Duodenal mucosa (tissue), 2 donors: Measurements from ENCODE around the gene MERTK.
"Not testable (repeated sequence)": the region's sequence is repeated elsewhere in the genome, so short reads cannot be mapped to it uniquely, and the experiment has no call there.

ENCODE experiments used
- H3K27ac ChIP-seq: one replicate; pipeline ENCODE4 v1.7.0; 2013; ENCODE audit warnings: low read depth, low read length
- H3K27me3 ChIP-seq, 2 donors: one replicate each; pipeline ENCODE4 v1.7.0; 2013; ENCODE audit warnings: low read length in 2 of 2, control low read depth in 1 of 2; ENCODE audit not compliant: insufficient read depth in 2 of 2, control insufficient read depth in 1 of 2
- H3K36me3 ChIP-seq, 2 donors: one replicate each; pipeline ENCODE4 v1.7.0; 2013; ENCODE audit warnings: low read length in 2 of 2, control low read depth in 1 of 2; ENCODE audit not compliant: insufficient read depth in 2 of 2, control insufficient read depth in 1 of 2
- H3K4me1 ChIP-seq, 2 donors: one replicate each; pipeline ENCODE4 v1.7.0; 2013; ENCODE audit warnings: low read length in 2 of 2, control low read depth in 1 of 2; ENCODE audit not compliant: insufficient read depth in 2 of 2, control insufficient read depth in 1 of 2
- H3K4me3 ChIP-seq, 2 donors: one replicate each; pipeline ENCODE4 v1.7.0; 2013; ENCODE audit warnings: low read length in 2 of 2, low read depth in 1 of 2
- H3K9ac ChIP-seq, 2 donors: one replicate each; pipeline ENCODE4 v1.7.0; 2013; ENCODE audit warnings: low read length in 2 of 2, low read depth in 1 of 2
- H3K9me3 ChIP-seq, 2 donors: one replicate each; pipeline ENCODE4 v1.7.0; 2013; ENCODE audit warnings: low read length in 2 of 2, control low read depth in 1 of 2; ENCODE audit not compliant: control insufficient read depth in 1 of 2

The MERTK gene

GRCh38 chr2:111897924-111898702 is at the start of gene MERTK:
TSS of gene MERTK (plus strand) at chr2:111898607. CDS start at chr2:111898736, 129 bp downstream.
- peaks cover 16 to 19% of the 10 kb centered on the region in 2 donors for H3K4me1 ChIP-seq
- peak within 1 kb of the TSS; percentile 62 for H3K27ac ChIP-seq
- no peaks in the 10 kb centered on the region for H3K27me3 ChIP-seq
- H3K36me3 ChIP-seq: no peaks in the 10 kb centered on the region
- H3K9ac ChIP-seq: peak within 1 kb of the TSS; percentile 63 to 70
- peak within 1 kb of the TSS; percentile 77 to 87 for H3K4me3 ChIP-seq
- no peaks in the 10 kb centered on the region for H3K9me3 ChIP-seq

GRCh38 chr2:111850646-111851045 is 47.8 kb upstream of the MERTK start:
- H3K27me3 ChIP-seq, H3K36me3 ChIP-seq, H3K4me3 ChIP-seq, H3K4me1 ChIP-seq, H3K27ac ChIP-seq, H3K9ac ChIP-seq, H3K9me3 ChIP-seq: not testable (repeated sequence)

- not testable (repeated sequence) for H3K4me3 ChIP-seq, H3K9me3 ChIP-seq, H3K9ac ChIP-seq, H3K4me1 ChIP-seq, H3K27me3 ChIP-seq, H3K36me3 ChIP-seq, H3K27ac ChIP-seq
Observed at GRCh38 chr2:111852544-111852943, 45.9 kb upstream of the MERTK start.

DNA sequence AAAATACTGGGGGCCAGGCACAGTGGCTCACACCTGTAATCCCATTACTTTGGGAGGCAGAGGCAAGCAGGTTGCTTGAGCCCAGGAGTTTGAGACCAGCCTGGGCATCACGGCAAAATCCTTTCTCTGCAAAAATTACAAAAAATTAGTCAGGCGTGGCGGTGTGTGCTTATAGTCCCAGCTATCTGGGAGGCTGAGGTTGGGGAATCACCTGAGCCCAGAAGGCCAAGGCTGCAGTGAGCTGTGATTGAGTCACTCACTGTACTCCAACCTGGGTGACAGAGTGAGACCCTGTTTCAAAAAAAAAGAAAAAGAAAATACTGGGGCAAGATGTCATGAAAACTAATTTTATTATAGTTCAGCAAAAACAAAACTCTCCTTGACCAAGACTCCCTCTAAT is 38.4 kb upstream of the MERTK start:
- H3K27ac ChIP-seq, H3K27me3 ChIP-seq, H3K4me3 ChIP-seq, H3K9ac ChIP-seq, H3K9me3 ChIP-seq, H3K4me1 ChIP-seq: not testable (repeated sequence)
- H3K36me3 ChIP-seq: peaks cover 0 to 10% of the 10 kb centered on the region in 2 donors

DNA sequence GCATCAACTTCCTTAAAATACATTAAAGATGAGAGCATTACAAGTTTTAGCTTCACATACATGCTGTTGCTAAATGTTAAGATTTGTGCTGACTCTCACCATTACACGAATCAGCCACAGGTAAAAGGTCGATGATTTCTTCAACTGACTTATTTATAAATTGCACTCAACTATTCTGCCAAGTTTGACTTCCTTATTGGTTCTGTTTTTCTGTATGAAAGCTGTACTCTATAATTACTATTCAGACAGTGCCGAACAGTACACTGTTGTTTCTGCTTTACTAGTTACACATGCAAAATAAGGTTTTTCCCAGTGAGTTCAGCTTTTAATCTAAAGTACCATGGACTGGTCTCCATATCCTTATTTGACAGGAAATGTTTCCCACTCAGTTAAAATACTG is 33.3 kb upstream of the MERTK start:
- H3K4me1 ChIP-seq, H3K9me3 ChIP-seq, H3K36me3 ChIP-seq, H3K27me3 ChIP-seq, H3K9ac ChIP-seq, H3K27ac ChIP-seq, H3K4me3 ChIP-seq: not testable (repeated sequence)

DNA sequence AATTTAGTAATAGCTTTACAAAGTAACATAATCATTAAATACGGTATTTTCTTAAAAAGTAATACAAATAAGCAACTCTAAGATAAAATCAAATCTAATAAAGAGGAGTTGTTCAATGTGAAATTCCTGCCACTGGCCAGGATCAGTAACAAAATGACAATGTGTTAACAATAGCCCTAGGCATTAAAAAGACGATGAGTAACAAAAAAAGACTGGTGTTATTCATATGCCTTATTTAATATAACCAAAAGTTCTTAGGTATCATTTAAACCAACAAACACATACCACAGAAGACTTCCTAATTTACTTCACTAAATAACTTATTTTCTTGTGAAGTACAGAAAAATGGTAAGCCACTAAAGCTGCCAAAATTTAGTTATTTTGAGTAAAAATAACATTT is 25.6 kb upstream of the MERTK start:
- H3K4me3 ChIP-seq, H3K4me1 ChIP-seq, H3K36me3 ChIP-seq, H3K27me3 ChIP-seq, H3K9ac ChIP-seq, H3K9me3 ChIP-seq, H3K27ac ChIP-seq: not testable (repeated sequence)

DNA sequence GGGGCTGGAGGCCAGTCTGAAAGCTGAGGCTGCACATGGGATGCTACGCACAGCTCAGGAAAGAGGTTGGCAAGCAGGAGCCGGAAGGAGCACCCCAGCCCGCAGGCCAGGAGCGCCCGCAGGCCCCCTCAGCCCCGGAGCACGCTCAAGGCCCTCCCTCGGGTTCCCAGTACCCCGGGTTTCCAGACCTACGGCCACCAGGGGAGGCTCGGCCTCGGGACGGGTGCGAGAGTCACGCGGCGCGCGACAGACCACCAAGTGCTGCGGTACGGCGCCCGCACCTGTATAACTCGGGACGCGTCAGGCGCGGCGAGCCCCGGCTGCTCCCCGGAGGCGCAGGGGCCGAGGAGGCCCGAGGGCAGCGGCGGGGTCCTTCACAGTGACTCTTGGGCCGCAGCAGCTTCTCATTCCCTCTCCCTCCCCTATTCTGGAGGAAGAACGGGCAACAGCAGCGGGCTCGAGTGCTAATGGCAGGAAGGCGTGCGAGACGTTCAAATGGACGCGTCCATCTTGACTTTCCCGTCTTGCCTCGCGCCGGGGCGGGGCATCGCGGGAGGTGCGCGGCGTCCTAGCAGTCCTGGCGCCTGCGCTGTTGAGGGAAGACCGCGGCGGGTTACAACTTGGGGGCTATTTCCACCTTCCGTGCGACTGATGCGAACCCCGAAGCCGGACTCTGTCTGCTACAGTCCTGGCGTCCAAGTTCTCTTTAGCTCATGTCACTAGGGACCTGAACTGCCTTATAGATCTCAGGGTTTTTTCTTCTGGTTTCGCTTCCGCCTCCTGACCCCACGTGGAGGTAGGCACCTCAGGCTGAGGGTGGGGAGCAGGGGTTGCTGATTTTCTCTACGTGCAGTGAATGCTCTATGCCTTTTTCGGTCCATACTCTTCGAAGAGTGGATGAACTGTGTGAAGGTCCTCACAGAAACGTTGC is 14.5 kb upstream of the MERTK start, which contains the start of gene ANAPC1:
Gene ANAPC1, minus strand, starts transcription at position 533 of the 931 bp plus-strand sequence. CDS start 3,368 bp downstream, outside the sequence.
- Histone ChIP-seq H3K9me3 (no peaks in the 10 kb centered on the region), H3K36me3 (no peaks in the 10 kb centered on the region), H3K27ac (peak within 1 kb of the TSS; percentile 78), H3K4me1 (no peaks in the 10 kb centered on the region), H3K4me3 (peak within 1 kb of the TSS; percentile 94 to 98), H3K9ac (peak within 1 kb of the TSS; percentile 72 to 98), H3K27me3 (no peaks in the 10 kb centered on the region)

DNA sequence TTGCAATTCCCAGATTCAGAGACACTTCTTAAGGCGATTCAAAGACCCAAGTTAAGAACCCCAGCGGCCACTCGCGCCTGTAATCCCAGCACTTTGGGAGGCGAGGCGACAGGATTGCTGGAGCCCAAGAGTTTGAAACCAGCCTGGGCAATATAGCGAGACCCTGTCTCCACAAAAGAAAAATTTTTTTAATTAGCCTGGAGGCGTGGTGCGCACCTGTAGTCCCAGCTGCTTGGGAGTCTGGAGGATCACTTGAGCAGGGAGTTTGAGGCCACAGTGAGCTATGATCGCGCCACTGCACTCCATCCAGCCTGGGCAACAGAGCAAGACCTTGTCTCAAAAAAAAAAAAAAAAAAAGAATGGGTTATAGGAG is 13.8 kb upstream of the MERTK start:
- Histone ChIP-seq H3K4me1 (no peaks in the 10 kb centered on the region), H3K4me3 (peak overlapping the region; percentile 94 to 98), H3K27me3 (no peaks in the 10 kb centered on the region), H3K27ac (no peak overlapping the region), H3K9ac (peak overlapping the region; percentile 72 to 98), H3K36me3 (no peaks in the 10 kb centered on the region), H3K9me3 (no peaks in the 10 kb centered on the region)

DNA sequence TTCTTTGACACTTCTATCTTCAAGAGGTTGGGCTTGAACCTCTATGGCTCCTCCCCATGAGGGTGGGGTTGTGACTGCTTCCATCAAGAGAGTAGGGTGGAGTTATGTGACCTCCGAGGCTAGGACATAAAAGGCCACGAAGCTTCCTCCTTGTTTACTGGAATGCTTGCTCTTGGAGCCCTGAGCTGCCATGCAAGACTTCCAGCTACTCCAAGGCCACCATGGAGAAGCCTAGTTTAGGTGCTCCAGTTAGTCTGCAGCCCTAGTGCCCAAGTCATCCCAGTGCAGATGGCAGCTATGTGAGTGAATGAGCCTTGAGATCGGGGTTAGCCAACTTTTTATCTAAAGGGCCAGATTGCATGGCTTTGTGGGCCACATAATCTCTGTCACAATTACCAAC is 2.4 kb upstream of the MERTK start:
- Histone ChIP-seq H3K4me3 (no peak overlapping the region), H3K27me3 (no peaks in the 10 kb centered on the region), H3K9ac (no peak overlapping the region), H3K9me3 (no peaks in the 10 kb centered on the region), H3K36me3 (no peaks in the 10 kb centered on the region), H3K4me1 (peaks cover 13 to 19% of the 10 kb centered on the region in 2 donors), H3K27ac (no peak overlapping the region)

GRCh38 chr2:111896576-111896975 is 1.8 kb upstream of the MERTK start:
- no peak overlapping the region for H3K27ac ChIP-seq
- H3K4me1 ChIP-seq: peaks cover 13 to 19% of the 10 kb centered on the region in 2 donors
- H3K9me3 ChIP-seq: no peaks in the 10 kb centered on the region
- no peak overlapping the region for H3K9ac ChIP-seq
- no peaks in the 10 kb centered on the region for H3K36me3 ChIP-seq
- H3K27me3 ChIP-seq: no peaks in the 10 kb centered on the region
- no peak overlapping the region for H3K4me3 ChIP-seq
